HepG2 (cell line): ENCODE measurements around the gene S100A5.

ENCODE experiments used
- CEBPG ChIP-seq: IDR thresholded peaks from 2 replicates; pipeline ENCODE4 v1.6.1; 2016
- MXI1 ChIP-seq: IDR thresholded peaks from 3 replicates; pipeline ENCODE4 v1.6.1; 2012; ENCODE audit warnings: low read depth, low read length, inconsistent platforms, borderline replicate concordance
- POLR2A ChIP-seq, 2 experiments: IDR thresholded peaks; 2 replicates each; pipeline ENCODE4 v1.6.1; 2011; ENCODE audit warnings: low read depth in 2 of 2, low read length in 2 of 2, mild to moderate bottlenecking in 1 of 2, moderate library complexity in 1 of 2; ENCODE audit not compliant: insufficient read depth in 1 of 2
- SMAD3 ChIP-seq: sonication (generic); formaldehyde crosslinking; IDR thresholded peaks from 2 replicates; pipeline ENCODE4 v1.4.0; 2020; ENCODE audit warnings: missing genetic modification reagents
- ZNF672 ChIP-seq: sonication (generic); formaldehyde crosslinking; IDR thresholded peaks from 2 replicates; pipeline ENCODE4 v1.8.1; 2022; ENCODE audit warnings: missing genetic modification reagents
- TF ChIP-seq, protein P1 (sequence below): sonication (generic); formaldehyde crosslinking; IDR thresholded peaks from 2 replicates; pipeline ENCODE4 v1.9.0; 2021; ENCODE audit warnings: missing genetic modification reagents, mild to moderate bottlenecking, borderline replicate concordance
- TF ChIP-seq, protein P2 (sequence below): sonication (generic); formaldehyde crosslinking; IDR thresholded peaks from 2 replicates; pipeline ENCODE4 v1.5.0; 2020; ENCODE audit warnings: mild to moderate bottlenecking, missing genetic modification reagents, moderate library complexity
- TF ChIP-seq, protein P3 (sequence below), 2 experiments: IDR thresholded peaks; 2 replicates each; pipeline ENCODE4 v1.6.1; 2011 to 2012; ENCODE audit warnings: low read length in 2 of 2, borderline replicate concordance in 1 of 2, low read depth in 1 of 2, mild to moderate bottlenecking in 1 of 2, moderate library complexity in 1 of 2
- TF ChIP-seq, protein P4 (sequence below): sonication (generic); formaldehyde crosslinking; conservative IDR thresholded peaks from 2 replicates; pipeline ENCODE4 v1.8.0; 2022; ENCODE audit warnings: mild to moderate bottlenecking, moderate library complexity, missing genetic modification reagents

DNA sequence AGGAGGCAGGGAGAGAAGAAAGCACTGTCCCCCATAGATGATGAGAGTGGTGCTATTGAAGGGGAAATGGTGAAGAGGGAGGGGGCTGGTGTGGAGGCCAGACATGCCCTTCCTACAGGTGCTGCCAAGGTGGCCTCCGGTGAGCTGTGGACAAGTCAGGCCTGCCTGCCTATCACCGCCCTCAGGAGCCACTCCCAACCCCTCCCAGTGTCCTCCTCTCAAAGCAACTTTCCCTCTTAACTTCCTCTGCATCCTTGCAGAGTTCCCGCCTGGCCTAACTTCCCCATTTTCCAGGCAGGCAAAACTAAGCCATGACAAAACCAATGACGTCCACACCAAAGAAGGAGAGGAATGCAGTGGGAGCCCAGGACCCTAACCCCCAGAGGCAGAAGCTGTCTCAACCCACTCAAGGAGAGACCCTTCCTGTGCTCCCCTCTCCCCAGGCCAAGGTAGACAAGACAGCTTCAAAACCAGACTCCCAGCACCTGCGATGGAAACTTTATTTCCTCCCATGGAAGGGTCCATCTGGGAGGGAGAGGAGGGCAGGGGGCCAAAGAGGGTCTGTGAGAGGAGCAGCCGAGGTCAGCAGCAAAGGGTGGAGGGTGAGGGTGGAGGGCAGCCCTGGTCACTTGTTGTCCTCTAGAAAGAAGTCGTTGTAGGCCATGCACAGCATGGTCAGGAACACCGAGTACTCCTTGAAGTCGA lies 3.9 kb downstream of the S100A5 start:
- no peak for TF ChIP-seq SMAD3 (CRISPR knock-in tag)
- TF ChIP-seq, protein P1, sequence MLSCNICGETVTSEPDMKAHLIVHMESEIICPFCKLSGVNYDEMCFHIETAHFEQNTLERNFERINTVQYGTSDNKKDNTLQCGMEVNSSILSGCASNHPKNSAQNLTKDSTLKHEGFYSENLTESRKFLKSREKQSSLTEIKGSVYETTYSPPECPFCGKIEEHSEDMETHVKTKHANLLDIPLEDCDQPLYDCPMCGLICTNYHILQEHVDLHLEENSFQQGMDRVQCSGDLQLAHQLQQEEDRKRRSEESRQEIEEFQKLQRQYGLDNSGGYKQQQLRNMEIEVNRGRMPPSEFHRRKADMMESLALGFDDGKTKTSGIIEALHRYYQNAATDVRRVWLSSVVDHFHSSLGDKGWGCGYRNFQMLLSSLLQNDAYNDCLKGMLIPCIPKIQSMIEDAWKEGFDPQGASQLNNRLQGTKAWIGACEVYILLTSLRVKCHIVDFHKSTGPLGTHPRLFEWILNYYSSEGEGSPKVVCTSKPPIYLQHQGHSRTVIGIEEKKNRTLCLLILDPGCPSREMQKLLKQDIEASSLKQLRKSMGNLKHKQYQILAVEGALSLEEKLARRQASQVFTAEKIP (CRISPR knock-in tag) = no peak
- no peak for TF ChIP-seq POLR2A (IDR thresholded peaks at IDR 0.05; ENCODE audit: insufficient read depth in 1 of 2, low read depth in 2 of 2, low read length in 2 of 2)
- TF ChIP-seq, protein P2, sequence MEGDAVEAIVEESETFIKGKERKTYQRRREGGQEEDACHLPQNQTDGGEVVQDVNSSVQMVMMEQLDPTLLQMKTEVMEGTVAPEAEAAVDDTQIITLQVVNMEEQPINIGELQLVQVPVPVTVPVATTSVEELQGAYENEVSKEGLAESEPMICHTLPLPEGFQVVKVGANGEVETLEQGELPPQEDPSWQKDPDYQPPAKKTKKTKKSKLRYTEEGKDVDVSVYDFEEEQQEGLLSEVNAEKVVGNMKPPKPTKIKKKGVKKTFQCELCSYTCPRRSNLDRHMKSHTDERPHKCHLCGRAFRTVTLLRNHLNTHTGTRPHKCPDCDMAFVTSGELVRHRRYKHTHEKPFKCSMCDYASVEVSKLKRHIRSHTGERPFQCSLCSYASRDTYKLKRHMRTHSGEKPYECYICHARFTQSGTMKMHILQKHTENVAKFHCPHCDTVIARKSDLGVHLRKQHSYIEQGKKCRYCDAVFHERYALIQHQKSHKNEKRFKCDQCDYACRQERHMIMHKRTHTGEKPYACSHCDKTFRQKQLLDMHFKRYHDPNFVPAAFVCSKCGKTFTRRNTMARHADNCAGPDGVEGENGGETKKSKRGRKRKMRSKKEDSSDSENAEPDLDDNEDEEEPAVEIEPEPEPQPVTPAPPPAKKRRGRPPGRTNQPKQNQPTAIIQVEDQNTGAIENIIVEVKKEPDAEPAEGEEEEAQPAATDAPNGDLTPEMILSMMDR (CRISPR knock-in tag) = no peak
- no peak for TF ChIP-seq MXI1
- no peak for TF ChIP-seq CEBPG
- TF ChIP-seq, protein P3, sequence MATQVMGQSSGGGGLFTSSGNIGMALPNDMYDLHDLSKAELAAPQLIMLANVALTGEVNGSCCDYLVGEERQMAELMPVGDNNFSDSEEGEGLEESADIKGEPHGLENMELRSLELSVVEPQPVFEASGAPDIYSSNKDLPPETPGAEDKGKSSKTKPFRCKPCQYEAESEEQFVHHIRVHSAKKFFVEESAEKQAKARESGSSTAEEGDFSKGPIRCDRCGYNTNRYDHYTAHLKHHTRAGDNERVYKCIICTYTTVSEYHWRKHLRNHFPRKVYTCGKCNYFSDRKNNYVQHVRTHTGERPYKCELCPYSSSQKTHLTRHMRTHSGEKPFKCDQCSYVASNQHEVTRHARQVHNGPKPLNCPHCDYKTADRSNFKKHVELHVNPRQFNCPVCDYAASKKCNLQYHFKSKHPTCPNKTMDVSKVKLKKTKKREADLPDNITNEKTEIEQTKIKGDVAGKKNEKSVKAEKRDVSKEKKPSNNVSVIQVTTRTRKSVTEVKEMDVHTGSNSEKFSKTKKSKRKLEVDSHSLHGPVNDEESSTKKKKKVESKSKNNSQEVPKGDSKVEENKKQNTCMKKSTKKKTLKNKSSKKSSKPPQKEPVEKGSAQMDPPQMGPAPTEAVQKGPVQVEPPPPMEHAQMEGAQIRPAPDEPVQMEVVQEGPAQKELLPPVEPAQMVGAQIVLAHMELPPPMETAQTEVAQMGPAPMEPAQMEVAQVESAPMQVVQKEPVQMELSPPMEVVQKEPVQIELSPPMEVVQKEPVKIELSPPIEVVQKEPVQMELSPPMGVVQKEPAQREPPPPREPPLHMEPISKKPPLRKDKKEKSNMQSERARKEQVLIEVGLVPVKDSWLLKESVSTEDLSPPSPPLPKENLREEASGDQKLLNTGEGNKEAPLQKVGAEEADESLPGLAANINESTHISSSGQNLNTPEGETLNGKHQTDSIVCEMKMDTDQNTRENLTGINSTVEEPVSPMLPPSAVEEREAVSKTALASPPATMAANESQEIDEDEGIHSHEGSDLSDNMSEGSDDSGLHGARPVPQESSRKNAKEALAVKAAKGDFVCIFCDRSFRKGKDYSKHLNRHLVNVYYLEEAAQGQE (IDR thresholded peaks at IDR 0.05; ENCODE audit: borderline replicate concordance in 1 of 2, low read depth in 1 of 2, low read length in 2 of 2) = no peak
- no peak for TF ChIP-seq ZNF672 (CRISPR knock-in tag)
- TF ChIP-seq, protein P4, sequence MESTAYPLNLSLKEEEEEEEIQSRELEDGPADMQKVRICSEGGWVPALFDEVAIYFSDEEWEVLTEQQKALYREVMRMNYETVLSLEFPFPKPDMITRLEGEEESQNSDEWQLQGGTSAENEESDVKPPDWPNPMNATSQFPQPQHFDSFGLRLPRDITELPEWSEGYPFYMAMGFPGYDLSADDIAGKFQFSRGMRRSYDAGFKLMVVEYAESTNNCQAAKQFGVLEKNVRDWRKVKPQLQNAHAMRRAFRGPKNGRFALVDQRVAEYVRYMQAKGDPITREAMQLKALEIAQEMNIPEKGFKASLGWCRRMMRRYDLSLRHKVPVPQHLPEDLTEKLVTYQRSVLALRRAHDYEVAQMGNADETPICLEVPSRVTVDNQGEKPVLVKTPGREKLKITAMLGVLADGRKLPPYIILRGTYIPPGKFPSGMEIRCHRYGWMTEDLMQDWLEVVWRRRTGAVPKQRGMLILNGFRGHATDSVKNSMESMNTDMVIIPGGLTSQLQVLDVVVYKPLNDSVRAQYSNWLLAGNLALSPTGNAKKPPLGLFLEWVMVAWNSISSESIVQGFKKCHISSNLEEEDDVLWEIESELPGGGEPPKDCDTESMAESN (CRISPR knock-in tag) = no peak
